ENCODE data around the gene SERP1. TPM values are rescaled to one million over a fixed set of nuclear protein-coding genes. Genes with fewer than 3 reads are reported as not detected.

Gene SERP1
- total RNA-seq, 2 experiments from 2014 or later, result 115 TPM

- no peaks in the 10 kb centered on the region for H3K9me3 Mint-ChIP-seq
- H3K27me3 Mint-ChIP-seq, result no peaks in the 10 kb centered on the region
- no peaks in the 10 kb centered on the region for H3K4me1 Mint-ChIP-seq (ENCODE audit: low read depth)
- TF ChIP-seq CTCF (IDR thresholded peaks at IDR 0.05), result no peak
- DNase-seq, result no peak
- no peak overlapping the region for H3K27ac Mint-ChIP-seq
- CTCF ChIA-PET, result interaction anchor here (1.6 kb wide), 1 partner anchor 266 kb away, joined by 4 read pairs; no protein-coding TSS in a partner anchor
- intact Hi-C loops (cut with micrococcal nuclease), result no loop called here
- no peaks in the 10 kb centered on the region for H3K36me3 Mint-ChIP-seq (ENCODE audit: low read depth)
- POLR2A ChIA-PET, result no interaction called here
- H3K4me3 Mint-ChIP-seq, result no peak overlapping the region
- no peak for ATAC-seq
Measured at GRCh38 chr3:150521463-150521862, 24.8 kb downstream of the SERP1 start.

DNA sequence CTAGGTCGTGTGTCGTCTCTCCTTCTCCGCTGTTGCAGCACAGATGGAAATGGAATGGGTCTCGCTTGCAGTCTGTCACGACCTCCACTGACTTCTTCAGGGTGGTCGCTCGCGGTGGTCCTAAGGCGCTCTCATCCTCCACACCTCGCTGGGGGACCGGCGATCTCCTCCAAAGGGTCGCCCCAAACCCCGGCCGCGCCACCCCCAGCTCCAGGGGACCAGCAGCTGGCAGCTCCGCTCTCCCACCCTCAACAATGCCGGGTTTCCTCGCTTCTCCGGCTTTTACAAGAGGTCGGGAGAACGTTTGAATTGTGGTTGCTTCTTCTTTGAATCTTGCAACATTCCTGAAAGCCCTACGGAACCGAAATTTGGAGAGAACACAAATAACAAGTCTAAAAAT is 25.9 kb downstream of the SERP1 start:
- no peaks in the 10 kb centered on the region for H3K9me3 Mint-ChIP-seq
- POLR2A ChIA-PET, result no interaction called here
- H3K27ac Mint-ChIP-seq, result no peak overlapping the region
- no peaks in the 10 kb centered on the region for H3K4me1 Mint-ChIP-seq (ENCODE audit: low read depth)
- no peak for DNase-seq
- no peaks in the 10 kb centered on the region for H3K36me3 Mint-ChIP-seq (ENCODE audit: low read depth)
- H3K4me3 Mint-ChIP-seq, result no peak overlapping the region
- H3K27me3 Mint-ChIP-seq, result no peaks in the 10 kb centered on the region
- TF ChIP-seq CTCF (IDR thresholded peaks at IDR 0.05), result no peak
- intact Hi-C loops (cut with micrococcal nuclease), result no loop called here
- ATAC-seq, result no peak
- CTCF ChIA-PET, result interaction anchor here (1.6 kb wide), 2 partner anchors 14 to 267 kb away, joined by 3 to 4 read pairs; no protein-coding TSS in a partner anchor

DNA sequence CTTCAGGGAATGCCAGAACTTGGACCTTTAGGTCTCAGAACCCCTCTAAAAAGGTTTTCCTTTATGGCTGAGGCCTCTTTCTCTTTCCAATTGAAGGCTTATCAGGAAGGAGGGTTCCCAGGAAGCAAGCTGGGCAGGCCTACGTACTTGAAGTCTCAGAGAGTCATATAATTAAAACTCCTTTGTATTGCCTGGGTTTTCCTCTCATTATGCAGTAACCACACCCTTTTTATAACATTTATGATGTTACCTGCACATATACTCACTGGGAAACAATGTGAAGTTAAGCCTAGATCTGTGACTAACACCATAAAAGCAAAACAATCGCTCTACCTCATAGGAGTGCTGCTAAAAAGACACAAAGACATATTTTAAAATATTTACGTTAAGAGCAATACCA is 27.3 kb downstream of the SERP1 start:
- H3K27me3 Mint-ChIP-seq, result no peaks in the 10 kb centered on the region
- no peak overlapping the region for H3K4me3 Mint-ChIP-seq
- H3K9me3 Mint-ChIP-seq, result no peaks in the 10 kb centered on the region
- no peak overlapping the region for H3K27ac Mint-ChIP-seq
- DNase-seq (no peak), ATAC-seq (no peak)
- no peak for TF ChIP-seq CTCF (IDR thresholded peaks at IDR 0.05)
- intact Hi-C loops (cut with micrococcal nuclease), result no loop called here
- H3K4me1 Mint-ChIP-seq (ENCODE audit: low read depth), result no peaks in the 10 kb centered on the region
- ChIA-PET POLR2A (no interaction called here), CTCF (no interaction called here)
- no peaks in the 10 kb centered on the region for H3K36me3 Mint-ChIP-seq (ENCODE audit: low read depth)

GRCh38 chr3:150515210-150515609 is 31.1 kb downstream of the SERP1 start:
- DNase-seq (no peak), ATAC-seq (no peak)
- TF ChIP-seq CTCF (IDR thresholded peaks at IDR 0.05), result no peak
- ChIA-PET POLR2A (interaction anchor here (0.9 kb wide), 1 partner anchor 9 kb away, joined by 3 read pairs; no protein-coding TSS in a partner anchor), CTCF (interaction anchor here (0.6 to 1.5 kb wide), 2 partner anchors 19 to 203 kb away, joined by 3 to 6 read pairs; no protein-coding TSS in a partner anchor)
- H3K27ac Mint-ChIP-seq, result no peak overlapping the region
- H3K4me1 Mint-ChIP-seq (ENCODE audit: low read depth), result no peaks in the 10 kb centered on the region
- peaks cover 4% of the 10 kb centered on the region for H3K27me3 Mint-ChIP-seq
- H3K4me3 Mint-ChIP-seq, result no peak overlapping the region
- intact Hi-C loops (cut with micrococcal nuclease), result no loop called here
- H3K36me3 Mint-ChIP-seq (ENCODE audit: low read depth), result no peaks in the 10 kb centered on the region
- H3K9me3 Mint-ChIP-seq, result no peaks in the 10 kb centered on the region

GRCh38 chr3:150511122-150511821 is 35.0 kb downstream of the SERP1 start:
- H3K4me1 Mint-ChIP-seq (ENCODE audit: low read depth), result peaks cover 10% of the 10 kb centered on the region
- H3K4me3 Mint-ChIP-seq, result no peak overlapping the region
- intact Hi-C loops (cut with micrococcal nuclease), result no loop called here
- POLR2A ChIA-PET, result interaction anchor here (0.6 kb wide), 2 partner anchors 32 to 324 kb away, joined by 3 read pairs; no protein-coding TSS in a partner anchor
- no peaks in the 10 kb centered on the region for H3K36me3 Mint-ChIP-seq (ENCODE audit: low read depth)
- peaks cover 19% of the 10 kb centered on the region for H3K27me3 Mint-ChIP-seq
- TF ChIP-seq CTCF (IDR thresholded peaks at IDR 0.05), result no peak
- ATAC-seq (no peak), DNase-seq (no peak)
- peaks cover 2% of the 10 kb centered on the region for H3K9me3 Mint-ChIP-seq
- no peak overlapping the region for H3K27ac Mint-ChIP-seq
- CTCF ChIA-PET, result interaction anchor here (1.1 to 1.6 kb wide), 2 partner anchors 17 to 26 kb away, joined by 3 read pairs; no protein-coding TSS in a partner anchor

Measured in activated CD8-positive, alpha-beta T cell treated with anti-CD3 and anti-CD28 coated beads for 36 hours (primary cell).